Measurements from ENCODE around the gene R3HCC1L.

The R3HCC1L gene

DNA sequence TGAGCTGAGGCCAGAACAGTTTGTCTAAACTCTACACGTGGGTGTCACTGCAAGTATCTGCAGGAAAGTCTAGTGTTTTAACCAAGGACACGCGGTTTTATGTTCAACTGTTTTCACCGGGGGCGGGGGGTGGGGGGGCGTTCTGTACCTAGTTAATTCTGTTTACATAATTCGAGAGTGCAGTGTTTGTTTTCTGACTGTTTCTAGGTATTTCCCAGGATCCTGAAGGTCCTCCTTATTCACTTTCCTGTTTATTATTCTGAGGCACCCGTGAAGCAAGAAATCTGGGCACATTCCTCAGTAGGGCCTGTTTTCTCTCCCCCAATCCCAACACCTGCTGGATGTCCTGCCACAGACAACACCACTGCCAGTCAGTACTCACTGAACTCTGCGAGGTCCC lies 125.9 kb downstream of the R3HCC1L start:
- DNase-seq (ENCODE audit: low spot score) = no peak

DNA sequence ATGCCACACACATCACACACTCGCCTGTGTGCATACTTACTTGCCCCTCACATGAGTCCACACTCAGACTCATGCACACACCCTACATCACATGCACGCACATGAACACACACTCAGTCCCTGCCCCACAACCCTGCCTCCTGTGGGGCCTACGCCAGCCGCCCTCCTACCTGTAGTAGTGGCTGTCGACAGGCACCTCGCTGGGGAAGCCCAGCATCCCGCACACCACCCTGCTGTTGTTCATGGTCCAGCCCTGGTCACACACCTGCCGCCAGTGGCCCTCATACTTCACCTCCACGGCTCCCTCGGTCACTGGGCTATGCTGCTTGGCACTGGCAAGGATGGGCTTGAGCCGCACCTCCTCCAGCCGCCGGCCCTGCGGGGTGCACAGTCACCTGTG lies 126.3 kb downstream of the R3HCC1L start:
- DNase-seq (ENCODE audit: low spot score) = no peak

- no peak for DNase-seq (ENCODE audit: low spot score)
These were observed 127.2 kb downstream of the R3HCC1L start for GRCh38 chr10:98261436-98262277.

DNA sequence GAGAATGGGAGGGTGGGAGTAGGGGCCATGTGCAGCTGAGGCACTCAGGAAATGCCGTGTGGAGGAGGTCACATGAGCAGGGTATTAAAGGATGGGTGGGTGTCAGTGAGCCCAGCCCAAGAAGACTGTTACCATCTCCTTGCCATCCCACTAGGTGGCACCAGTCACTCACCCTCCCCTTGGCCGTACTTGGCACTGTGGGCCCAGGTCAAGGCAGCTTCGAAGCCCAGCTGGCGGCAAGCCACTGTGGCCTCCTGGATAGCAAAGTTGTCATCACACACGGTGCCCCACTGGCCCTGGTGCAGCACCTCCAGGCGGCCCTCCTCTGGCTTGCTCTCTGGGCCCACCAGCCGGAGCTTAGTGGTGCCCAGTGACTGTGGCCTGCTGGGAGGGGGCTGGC lies 128.1 kb downstream of the R3HCC1L start:
- DNase-seq (ENCODE audit: low spot score) = peak; percentile 25

- DNase-seq (ENCODE audit: low spot score) = no peak
These were observed 128.6 kb downstream of the R3HCC1L start for GRCh38 chr10:98263088-98263487.

GRCh38 chr10:98264378-98265065 lies 130.1 kb downstream of the R3HCC1L start:
- no peak for DNase-seq (ENCODE audit: low spot score)

GRCh38 chr10:98265403-98266378 lies 131.2 kb downstream of the R3HCC1L start:
- DNase-seq (ENCODE audit: low spot score) = no peak

- DNase-seq (ENCODE audit: low spot score) = no peak
These were observed 132.2 kb downstream of the R3HCC1L start for GRCh38 chr10:98266647-98267046.

- DNase-seq (ENCODE audit: low spot score) = peak; percentile 14
These were observed 132.8 kb downstream of the R3HCC1L start for GRCh38 chr10:98267069-98267893.

- DNase-seq (ENCODE audit: low spot score) = peak; percentile 25
These were observed 133.6 kb downstream of the R3HCC1L start, which contains the start of gene LOXL4 for GRCh38 chr10:98267894-98268693. TSS of gene LOXL4 (minus strand) at chr10:98268194. CDS start at chr10:98263019, 5,175 bp downstream.

DNA sequence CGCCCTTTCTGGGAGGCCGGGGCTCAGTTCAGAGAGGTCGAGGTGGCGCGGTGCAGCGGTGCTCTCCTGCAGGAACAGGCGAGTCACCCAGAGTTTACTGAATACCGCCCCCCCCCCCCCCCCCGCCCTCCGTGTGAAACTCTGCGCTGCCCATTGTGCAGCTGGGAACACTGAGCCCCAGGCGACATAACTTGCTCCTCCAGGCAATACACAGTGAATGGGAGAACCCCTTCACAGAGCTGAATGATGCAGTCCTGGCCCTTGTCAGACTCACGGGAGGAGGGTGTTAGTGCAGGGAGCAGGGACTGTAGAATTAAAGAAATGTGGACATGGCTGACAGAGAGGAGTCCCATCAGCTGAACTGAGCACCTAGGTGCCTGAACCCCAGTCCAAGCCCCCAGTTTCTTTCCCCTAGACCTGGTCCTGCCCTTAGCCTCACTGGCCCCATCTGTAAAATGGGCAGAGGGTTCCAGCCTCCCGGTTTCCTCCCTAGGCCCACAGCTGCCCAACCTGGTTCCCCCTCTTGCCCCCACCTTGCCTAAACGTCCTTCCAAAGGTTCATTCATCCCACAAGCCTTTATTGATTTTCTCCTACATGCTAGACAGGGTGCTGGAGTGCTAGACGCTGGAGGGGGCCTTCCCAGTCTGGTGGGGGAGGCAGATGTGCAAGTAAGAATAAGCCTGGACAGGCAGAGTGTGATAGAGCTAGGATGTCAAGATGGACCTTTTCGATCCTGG lies 134.4 kb downstream of the R3HCC1L start:
- no peak for DNase-seq (ENCODE audit: low spot score)

- no peak for DNase-seq (ENCODE audit: low spot score)
These were observed 135.0 kb downstream of the R3HCC1L start for GRCh38 chr10:98269435-98269912.

- no peak for DNase-seq (ENCODE audit: low spot score)
These were observed 135.8 kb downstream of the R3HCC1L start for GRCh38 chr10:98270073-98270740.

GRCh38 chr10:98270786-98271185 lies 136.3 kb downstream of the R3HCC1L start:
- DNase-seq (ENCODE audit: low spot score) = no peak

DNA sequence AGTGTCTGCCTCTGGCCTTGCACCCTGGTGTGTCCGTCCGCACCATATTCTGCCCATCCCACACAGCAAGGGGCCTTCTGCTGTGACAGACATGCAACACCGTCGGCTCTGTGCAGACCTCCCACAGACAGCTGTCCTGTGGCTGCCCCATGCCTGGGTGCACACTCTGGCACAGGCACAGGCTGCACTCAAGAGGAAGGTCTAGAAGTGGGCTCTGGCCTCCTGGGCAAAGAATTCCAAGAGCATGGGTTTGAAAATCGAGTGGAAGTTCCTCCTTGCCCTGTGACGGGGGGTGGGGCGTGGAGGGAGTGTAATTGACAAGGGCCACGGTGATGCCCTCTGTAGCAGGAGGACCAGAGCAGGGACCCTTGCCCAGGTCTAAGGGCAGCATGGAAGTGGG lies 137.8 kb downstream of the R3HCC1L start:
- no peak for DNase-seq (ENCODE audit: low spot score)

DNA sequence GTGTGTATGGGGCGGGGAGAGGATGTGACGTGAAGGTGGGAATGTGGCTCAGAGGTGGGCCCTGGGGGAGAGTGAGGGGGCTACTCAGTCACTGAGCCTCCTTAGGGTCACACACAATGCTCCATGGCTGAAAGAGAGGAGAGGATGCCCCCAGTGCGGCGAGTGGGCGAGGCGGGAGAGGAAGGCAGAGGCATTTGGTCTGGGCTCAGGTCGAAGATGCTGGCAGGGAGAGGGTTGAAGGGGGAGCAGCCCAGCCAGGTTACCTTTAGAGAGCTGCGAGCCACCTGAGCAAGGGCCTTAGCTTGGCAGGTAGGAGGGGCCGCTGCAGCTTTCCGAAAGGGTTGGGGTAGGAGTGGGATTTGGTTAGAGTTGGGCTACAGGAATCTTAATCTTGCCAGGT lies 138.2 kb downstream of the R3HCC1L start:
- no peak for DNase-seq (ENCODE audit: low spot score)

- DNase-seq (ENCODE audit: low spot score) = no peak
These were observed 138.8 kb downstream of the R3HCC1L start for GRCh38 chr10:98273057-98273850.

DNA sequence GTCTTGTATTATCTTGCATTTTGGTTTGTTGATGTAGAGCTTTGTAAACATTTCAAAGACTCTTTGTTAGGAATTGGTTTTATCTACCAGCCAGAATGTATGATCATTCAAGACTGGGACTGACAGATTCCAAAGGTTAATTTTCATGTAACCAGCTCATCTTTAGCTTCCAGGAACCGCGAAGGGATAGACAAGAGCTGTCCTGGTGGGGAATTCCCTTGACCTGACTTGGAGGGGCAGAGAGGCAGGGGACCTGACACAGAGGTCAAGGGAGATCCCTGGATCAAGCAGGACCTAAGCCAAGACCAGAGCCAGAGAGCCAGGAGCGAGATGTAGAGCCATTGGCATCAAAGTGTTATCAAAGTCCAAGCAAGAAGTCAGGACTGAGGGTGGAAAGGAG lies 140.1 kb downstream of the R3HCC1L start:
- DNase-seq (ENCODE audit: low spot score) = no peak

All from cerebellar cortex (tissue), 1 donor.